OCI-LY7 (cell line): ENCODE measurements around the gene FGF18.

Experiments used
- CTCF ChIP-seq: fragments of 200-600 bp; sonication (generic); conservative IDR thresholded peaks from 2 replicates; pipeline ENCODE4 v1.5.1; 2014; ENCODE audit warnings: mild to moderate bottlenecking, antibody characterized with exemption, low read length, moderate library complexity, mixed read lengths
- EZH2phosphoT487 ChIP-seq: fragments of 200-600 bp; sonication (generic); IDR thresholded peaks from 2 replicates; pipeline ENCODE4 v1.6.1; 2018; ENCODE audit warnings: low read depth, borderline replicate concordance, mild to moderate bottlenecking, mixed run types, antibody characterized with exemption, low read length, moderate library complexity, mixed read lengths

DNA sequence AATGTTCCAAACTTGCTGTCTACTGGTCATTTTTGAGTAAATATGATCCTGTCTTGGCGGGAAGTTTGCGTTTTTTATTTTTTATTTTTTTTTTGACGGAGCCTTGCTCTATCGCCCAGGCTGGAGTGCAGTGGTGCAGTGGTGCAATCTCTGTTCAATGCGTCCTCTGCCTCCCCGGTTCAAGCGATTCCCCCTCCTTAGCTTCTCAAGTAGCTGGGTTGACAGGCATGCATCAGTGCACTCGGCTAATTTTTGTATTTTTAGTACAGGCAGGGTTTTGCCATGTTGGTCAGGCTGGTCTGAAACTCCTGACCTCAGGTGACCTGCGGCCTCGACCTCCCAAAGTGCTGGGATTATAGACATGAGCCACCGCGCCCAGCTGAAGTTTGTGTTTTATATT lies 45.4 kb downstream of the FGF18 start:
- TF ChIP-seq CTCF (no peak), EZH2phosphoT487 (no peak)
